Endothelial cell of umbilical vein (primary cell): ENCODE measurements around the gene KISS1. TPM values are rescaled to one million over a fixed set of nuclear protein-coding genes. Genes with fewer than 3 reads are reported as not detected.

Source experiments
- BruUV-seq: library from RNA; stranded (reverse); fragments of 400-500 nt; replicated peaks from 2 replicates; lab custom pipeline; 2021; lab: Mats Ljungman, UMichigan
- CTCF ChIA-PET: fragments of 300-600, 350-600 bp; sonication (Branson Sonifier 250); formaldehyde crosslinking; loops from one replicate; lab custom pipeline; 2021; ENCODE audit warnings: antibody characterized with exemption, inconsistent platforms; lab: Charles Lee
- POLR2A ChIA-PET: fragments of 300-600, 350-600 bp; sonication (Branson Sonifier 250); formaldehyde crosslinking; loops from one replicate; lab custom pipeline; 2021; ENCODE audit warnings: antibody characterized with exemption, inconsistent platforms; lab: Charles Lee
- DNase-seq: peaks from one replicate; pipeline ENCODE4 v3.0.0-alpha.2; 2011; ENCODE audit warnings: low read depth, low spot score
- FAIRE-seq: peaks from 2 replicates; lab custom pipeline; 2011; peaks lifted over from hg19 to GRCh38; lab: Jason Lieb, UNC
- H2AFZ ChIP-seq: 2 replicates; pipeline ENCODE4 v1.6.0; 2012; ENCODE audit warnings: low read depth, low read length, control low read depth, inconsistent platforms
- H3K27ac ChIP-seq: 2 replicates; pipeline ENCODE4 v1.5.1; 2011; ENCODE audit warnings: low read depth, mild to moderate bottlenecking, control low read depth, low read length, moderate library complexity; ENCODE audit not compliant: insufficient read depth
- H3K27me3 ChIP-seq, 2 experiments: 2 replicates each; pipeline versions ENCODE4 v1.6.0 to v1.6.1; 2011; ENCODE audit warnings: low read length in 2 of 2, mixed read lengths in 1 of 2; ENCODE audit not compliant: control insufficient read depth in 2 of 2, insufficient read depth in 2 of 2
- H3K36me3 ChIP-seq, 2 experiments: 2 replicates in 1 of 2; 3 replicates in 1 of 2; pipeline ENCODE4 v1.5.1; 2011; ENCODE audit warnings: low read length in 2 of 2, mild to moderate bottlenecking in 1 of 2, moderate library complexity in 1 of 2; ENCODE audit not compliant: control insufficient read depth in 2 of 2, insufficient read depth in 2 of 2; ENCODE audit errors: extremely low read depth in 1 of 2
- H3K4me1 ChIP-seq: 3 replicates; pipeline ENCODE4 v1.5.1; 2011; ENCODE audit warnings: mild to moderate bottlenecking, low read length; ENCODE audit not compliant: control insufficient read depth, insufficient read depth; ENCODE audit errors: extremely low read depth
- H3K4me2 ChIP-seq: 2 replicates; pipeline ENCODE4 v1.6.1; 2011; ENCODE audit warnings: low read length, control low read depth, mixed read lengths; ENCODE audit not compliant: insufficient read depth
- H3K4me3 ChIP-seq, 3 experiments: fragments of 200-600 bp in 1 of 3; sonication (generic), shearing (Covaris generic) in 1 of 3; replicated peaks in 1 of 3; 2 replicates each; pipeline ENCODE4 v1.5.1; 2011 to 2016; ENCODE audit warnings: control low read depth in 3 of 3, low read length in 3 of 3, mild to moderate bottlenecking in 2 of 3, inconsistent platforms in 1 of 3, low read depth in 1 of 3, moderate library complexity in 1 of 3; ENCODE audit not compliant: insufficient read depth in 1 of 3
- H3K79me2 ChIP-seq: 2 replicates; pipeline ENCODE4 v1.6.0; 2012; ENCODE audit warnings: low read length, inconsistent platforms; ENCODE audit not compliant: control insufficient read depth, insufficient read depth
- H3K9ac ChIP-seq: replicated peaks from 2 replicates; pipeline ENCODE3; 2011; ENCODE audit warnings: low read length, control low read depth; ENCODE audit not compliant: insufficient read depth; ENCODE audit errors: extremely low read depth
- H3K9me1 ChIP-seq: replicated peaks from 3 replicates; pipeline ENCODE4 v1.6.0; 2011; ENCODE audit warnings: mild to moderate bottlenecking, low read length; ENCODE audit not compliant: control insufficient read depth, insufficient read depth; ENCODE audit errors: extremely low read depth
- H3K9me3 ChIP-seq: replicated peaks from 2 replicates; pipeline ENCODE4 v1.5.1; 2012; ENCODE audit warnings: low read length, inconsistent platforms; ENCODE audit not compliant: control insufficient read depth, insufficient read depth
- H4K20me1 ChIP-seq: replicated peaks from 2 replicates; pipeline ENCODE3; 2011; ENCODE audit warnings: mild to moderate bottlenecking, low read length; ENCODE audit not compliant: control insufficient read depth, insufficient read depth; ENCODE audit errors: extremely low read depth
- GATA2 ChIP-seq: IDR thresholded peaks from 2 replicates; pipeline ENCODE4 v1.7.0; 2011; ENCODE audit warnings: low read depth, mild to moderate bottlenecking, moderate library complexity, mixed read lengths, low read length; ENCODE audit not compliant: insufficient read length, insufficient read depth
- JUN ChIP-seq: IDR thresholded peaks from 2 replicates; pipeline ENCODE4 v1.6.1; 2011; ENCODE audit warnings: borderline replicate concordance, low read depth; ENCODE audit not compliant: insufficient read length, insufficient read depth
- POLR2AphosphoS5 ChIP-seq: IDR thresholded peaks from 2 replicates; pipeline ENCODE4 v1.6.1; 2012; ENCODE audit warnings: low read depth, mild to moderate bottlenecking, control low read depth, low read length, moderate library complexity; ENCODE audit not compliant: insufficient read depth
- dilution Hi-C: fragments of 300-500 bp; cut with MboI; formaldehyde crosslinking; loops from one replicate; pipeline ENCODE4 v1.15.0; 2019; ENCODE audit warnings: low sequenced_read_pairs; ENCODE audit not compliant: extremely low pct_ligation_motif_present
- intact Hi-C: fragments of 100-400 bp; cut with micrococcal nuclease; formaldehyde crosslinking; loops from one replicate; pipeline ENCODE4 v1.10.0; 2022
- polyA plus RNA-seq, 4 experiments: library from polyadenylated mRNA; depleted of rRNA in 3 of 4; stranded (reverse) in 3 of 4; unstranded in 1 of 4; fragments of >200 nt; gene quantifications; 2 replicates each; pipeline versions ENCODE4 v1.2.1 to v1.2.3, GENCODE V29; 2011 to 2012; ENCODE audit warnings: missing spikeins in 1 of 4
- total RNA-seq: library from RNA; stranded (reverse); gene quantifications from 2 replicates; pipeline ENCODE4 v1.2.3, GENCODE V29; 2021
- TF ChIP-seq, protein P1 (sequence below), 2 donors: IDR thresholded peaks; 1 replicate in 1 of 2; 2 replicates in 1 of 2; pipeline ENCODE4 v1.5.1; 2011; ENCODE audit warnings: low read length in 2 of 2, mild to moderate bottlenecking in 2 of 2, moderate library complexity in 2 of 2, control low read depth in 1 of 2, inconsistent platforms in 1 of 2, low read depth in 1 of 2; ENCODE audit not compliant: insufficient read depth in 1 of 2; ENCODE audit errors: extremely low read depth in 1 of 2

KISS1 gene
- total and polyA plus RNA-seq, 2 donors (not counting 3 experiments of a cell fraction or from before 2014, with no cell fraction given): 0.22 to 1.00 TPM

DNA sequence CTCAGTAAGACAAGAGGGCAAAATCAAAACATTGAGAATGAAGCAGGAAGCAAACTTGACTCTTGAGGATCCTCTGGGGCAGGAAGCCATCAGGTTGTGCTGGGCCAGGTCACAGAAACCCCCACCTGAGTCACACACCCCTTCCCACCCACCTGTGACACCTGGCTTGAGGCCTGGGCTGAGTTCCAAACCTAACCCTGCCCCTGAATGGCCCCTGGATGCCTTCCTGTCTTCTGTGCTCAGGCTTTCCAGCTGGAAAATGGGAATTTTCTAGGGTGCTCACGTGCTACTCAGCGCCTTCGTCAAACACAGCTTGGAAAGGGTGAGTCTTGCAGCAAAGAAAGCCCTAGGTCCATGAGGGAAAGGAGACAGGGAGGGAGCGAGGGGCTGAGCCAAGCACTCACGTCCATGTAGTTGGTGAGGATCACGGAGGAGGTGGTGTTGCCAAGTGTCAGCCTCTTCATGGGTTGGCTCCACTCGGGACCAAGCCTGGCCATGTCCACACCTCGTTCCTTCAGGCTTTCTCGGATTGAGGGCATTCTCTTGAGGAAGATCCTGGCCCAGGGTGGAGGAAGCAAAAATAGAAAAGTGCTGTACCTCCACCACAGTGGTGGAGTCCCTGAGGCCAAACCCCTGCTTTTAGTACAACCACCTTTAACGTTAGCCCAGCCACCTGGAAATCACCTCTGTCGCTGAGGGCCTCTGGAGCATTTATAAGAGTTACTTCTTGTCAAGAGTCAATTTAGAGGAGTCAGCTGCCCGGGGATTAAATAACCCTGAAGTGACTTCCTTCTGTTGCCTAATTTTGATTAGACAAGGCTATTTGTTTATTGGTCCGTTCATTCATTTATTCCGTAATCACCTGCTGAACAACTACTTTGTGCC lies 34.4 kb downstream of the KISS1 start:
- Histone ChIP-seq H3K9me1 (no peaks in the 10 kb centered on the region), H3K4me3 (no peak overlapping the region), H3K4me2 (no peak overlapping the region), H3K4me1 (peaks cover 3% of the 10 kb centered on the region), H3K79me2 (no peaks in the 10 kb centered on the region), H4K20me1 (no peaks in the 10 kb centered on the region), H3K9me3 (no peaks in the 10 kb centered on the region), H3K27me3 (peaks cover 0 to 2% of the 10 kb centered on the region in 2 experiments), H2AFZ (no peak overlapping the region), H3K9ac (no peak overlapping the region), H3K36me3 (no peaks in the 10 kb centered on the region), H3K27ac (no peak overlapping the region)
- TF ChIP-seq JUN (no peak), GATA2 (no peak), POLR2AphosphoS5 (no peak)
- TF ChIP-seq, protein P1, sequence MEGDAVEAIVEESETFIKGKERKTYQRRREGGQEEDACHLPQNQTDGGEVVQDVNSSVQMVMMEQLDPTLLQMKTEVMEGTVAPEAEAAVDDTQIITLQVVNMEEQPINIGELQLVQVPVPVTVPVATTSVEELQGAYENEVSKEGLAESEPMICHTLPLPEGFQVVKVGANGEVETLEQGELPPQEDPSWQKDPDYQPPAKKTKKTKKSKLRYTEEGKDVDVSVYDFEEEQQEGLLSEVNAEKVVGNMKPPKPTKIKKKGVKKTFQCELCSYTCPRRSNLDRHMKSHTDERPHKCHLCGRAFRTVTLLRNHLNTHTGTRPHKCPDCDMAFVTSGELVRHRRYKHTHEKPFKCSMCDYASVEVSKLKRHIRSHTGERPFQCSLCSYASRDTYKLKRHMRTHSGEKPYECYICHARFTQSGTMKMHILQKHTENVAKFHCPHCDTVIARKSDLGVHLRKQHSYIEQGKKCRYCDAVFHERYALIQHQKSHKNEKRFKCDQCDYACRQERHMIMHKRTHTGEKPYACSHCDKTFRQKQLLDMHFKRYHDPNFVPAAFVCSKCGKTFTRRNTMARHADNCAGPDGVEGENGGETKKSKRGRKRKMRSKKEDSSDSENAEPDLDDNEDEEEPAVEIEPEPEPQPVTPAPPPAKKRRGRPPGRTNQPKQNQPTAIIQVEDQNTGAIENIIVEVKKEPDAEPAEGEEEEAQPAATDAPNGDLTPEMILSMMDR (IDR thresholded peaks at IDR 0.05; ENCODE audit: extremely low read depth in 1 of 2, insufficient read depth in 1 of 2, low read depth in 1 of 2, low read length in 2 of 2): no peak
- BruUV-seq: no TSS peak
- CTCF ChIA-PET: interaction anchor here (0.7 to 26.7 kb wide), 20 partner anchors 11 to 341 kb away, joined by 3 to 770 read pairs (median 7); partner anchors contain the start of genes ETNK2, GOLT1A and PLEKHA6
- intact Hi-C loops (loop anchor here (1.0 to 2.0 kb wide), 7 partner anchors 37 to 341 kb away; partner anchors contain the start of gene SNRPE), dilution Hi-C loops (loop anchor here (25.0 kb wide), 1 partner anchor 175 kb away; no protein-coding TSS in a partner anchor)
- DNase-seq: no peak
- POLR2A ChIA-PET: no interaction called here
- FAIRE-seq: no peak
